Stomach (tissue), 9 donors: Measurements from ENCODE around the gene WDR48. TPM values are rescaled to one million over a fixed set of nuclear protein-coding genes. Genes with fewer than 3 reads are reported as not detected.

Experiments used
- DNase-seq, 2 donors: peaks; one replicate each; pipeline versions ENCODE4 v3.0.0 to v3.0.0-alpha.2; 2013 to 2019
- H3K27ac ChIP-seq, 5 donors: fragments of 200-600 bp in 4 of 5; sonication (generic) in 4 of 5; one replicate each; pipeline ENCODE4 v1.5.1; 2013 to 2019; ENCODE audit warnings: mild to moderate bottlenecking in 1 of 5, moderate library complexity in 1 of 5
- H3K27me3 ChIP-seq, 3 donors: fragments of 200-600 bp; sonication (generic); one replicate each; pipeline ENCODE4 v1.5.1; 2017 to 2019; ENCODE audit warnings: mixed run types in 1 of 3
- H3K36me3 ChIP-seq, 4 donors: fragments of 200-600 bp; sonication (generic); 1 replicate in 3 of 4; 2 replicates in 1 of 4; pipeline ENCODE4 v1.5.1; 2016 to 2019
- H3K4me1 ChIP-seq, 4 donors: fragments of 200-600 bp; sonication (generic); one replicate each; pipeline ENCODE4 v1.5.1; 2016 to 2019
- H3K4me3 ChIP-seq, 4 donors: fragments of 200-600 bp; sonication (generic) in 3 of 4; one replicate each; pipeline ENCODE4 v1.5.1; 2016 to 2019; ENCODE audit warnings: mild to moderate bottlenecking in 1 of 4
- H3K9me3 ChIP-seq, 4 donors: fragments of 200-600 bp; sonication (generic); one replicate each; pipeline ENCODE4 v1.5.1; 2016 to 2019
- EP300 ChIP-seq: sonication (generic); formaldehyde crosslinking; IDR thresholded peaks from one replicate; pipeline ENCODE4 v1.6.1; 2017; ENCODE audit warnings: antibody characterized with exemption
- POLR2A ChIP-seq, 4 donors: fragments of 450-650 bp; IDR thresholded peaks; one replicate each; pipeline ENCODE4 v1.6.1; 2016; ENCODE audit warnings: antibody characterized with exemption in 4 of 4, control low read depth in 2 of 4, mild to moderate bottlenecking in 1 of 4, moderate library complexity in 1 of 4
- POLR2AphosphoS5 ChIP-seq, 3 donors: sonication (generic); formaldehyde crosslinking; IDR thresholded peaks; one replicate each; pipeline ENCODE4 v1.6.1; 2016; ENCODE audit warnings: antibody characterized with exemption in 3 of 3
- WGBS, 5 donors: extraction: QIAGEN DNeasy Blood & Tissue Kit in 3 of 5; methylation state at CpG; one replicate each; pipeline versions ENCODE4 v1.1.5 to v1.1.7; 2013 to 2018; 5-methylcytosine and 5-hydroxymethylcytosine counted together
- intact Hi-C: fragments of 100-400 bp; cut with DNase I; formaldehyde crosslinking; loops from one replicate; pipeline ENCODE4 v1.15.1; 2023; ENCODE audit warnings: low total_unique reads
- polyA plus RNA-seq, 3 donors: library from polyadenylated mRNA; stranded (reverse); fragments of 200-250 nt; gene quantifications; one replicate each; pipeline ENCODE4 v1.2.3, GENCODE V29; 2013
- total RNA-seq, 5 donors: library from RNA; depleted of rRNA; stranded (reverse); fragments of >200 nt; gene quantifications; one replicate each; pipeline versions ENCODE4 v1.1.0 to v1.2.3, GENCODE V29; 2014 to 2016
- TF ChIP-seq, protein P1 (sequence below), 7 experiments: fragments of 450-650 bp in 4 of 7; fragments of 200-600 bp in 3 of 7; sonication (generic) in 3 of 7; IDR thresholded peaks; one replicate each; pipeline ENCODE4 v1.5.1; 2016 to 2019; ENCODE audit warnings: antibody characterized with exemption in 7 of 7, control low read depth in 2 of 7, mild to moderate bottlenecking in 1 of 7
- donor health status: healthy with polysubstance abuse.
- donor health status: Bipolar disorder and iron deficiency.
- donor health status: healthy.

The WDR48 gene
- total and polyA plus RNA-seq, 8 donors, result 4.3 to 89.7 (median 13.4) TPM

DNA sequence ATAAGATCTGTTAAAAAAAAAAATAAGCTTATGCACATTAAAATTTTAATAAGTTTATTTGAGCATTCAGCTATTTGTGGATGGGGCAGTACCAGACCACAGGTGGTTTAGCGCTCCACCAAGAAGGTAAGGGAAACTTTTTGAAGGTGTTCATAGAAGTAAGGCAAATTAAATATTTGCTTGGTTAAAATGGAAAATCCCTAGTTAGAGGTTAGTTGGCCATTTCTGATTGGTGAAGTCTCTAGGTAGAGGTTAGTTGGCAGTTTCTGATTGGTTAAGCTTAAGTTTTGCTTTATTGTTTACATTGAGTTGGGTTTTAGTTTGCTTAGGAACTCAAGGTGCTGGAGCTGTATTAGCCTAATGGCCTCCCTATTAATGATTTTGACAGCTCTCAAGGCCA is 30.8 kb upstream of the WDR48 start:
- intact Hi-C loops, result no loop called here
- no peak overlapping the region for H3K4me3 ChIP-seq
- no peaks in the 10 kb centered on the region for H3K36me3 ChIP-seq
- H3K27ac ChIP-seq, result no peak overlapping the region
- H3K27me3 ChIP-seq, result no peaks in the 10 kb centered on the region
- TF ChIP-seq POLR2A (IDR thresholded peaks at IDR 0.05) (no peak), POLR2AphosphoS5 (IDR thresholded peaks at IDR 0.05) (no peak), EP300 (no peak)
- TF ChIP-seq, protein P1, sequence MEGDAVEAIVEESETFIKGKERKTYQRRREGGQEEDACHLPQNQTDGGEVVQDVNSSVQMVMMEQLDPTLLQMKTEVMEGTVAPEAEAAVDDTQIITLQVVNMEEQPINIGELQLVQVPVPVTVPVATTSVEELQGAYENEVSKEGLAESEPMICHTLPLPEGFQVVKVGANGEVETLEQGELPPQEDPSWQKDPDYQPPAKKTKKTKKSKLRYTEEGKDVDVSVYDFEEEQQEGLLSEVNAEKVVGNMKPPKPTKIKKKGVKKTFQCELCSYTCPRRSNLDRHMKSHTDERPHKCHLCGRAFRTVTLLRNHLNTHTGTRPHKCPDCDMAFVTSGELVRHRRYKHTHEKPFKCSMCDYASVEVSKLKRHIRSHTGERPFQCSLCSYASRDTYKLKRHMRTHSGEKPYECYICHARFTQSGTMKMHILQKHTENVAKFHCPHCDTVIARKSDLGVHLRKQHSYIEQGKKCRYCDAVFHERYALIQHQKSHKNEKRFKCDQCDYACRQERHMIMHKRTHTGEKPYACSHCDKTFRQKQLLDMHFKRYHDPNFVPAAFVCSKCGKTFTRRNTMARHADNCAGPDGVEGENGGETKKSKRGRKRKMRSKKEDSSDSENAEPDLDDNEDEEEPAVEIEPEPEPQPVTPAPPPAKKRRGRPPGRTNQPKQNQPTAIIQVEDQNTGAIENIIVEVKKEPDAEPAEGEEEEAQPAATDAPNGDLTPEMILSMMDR (IDR thresholded peaks at IDR 0.05), result no peak
- 60 to 72% (median 66%) methylated on average over 1 of the region's 1 CpG for WGBS, 5 donors
- DNase-seq, result no peak
- no peaks in the 10 kb centered on the region for H3K9me3 ChIP-seq
- H3K4me1 ChIP-seq, result no peaks in the 10 kb centered on the region

DNA sequence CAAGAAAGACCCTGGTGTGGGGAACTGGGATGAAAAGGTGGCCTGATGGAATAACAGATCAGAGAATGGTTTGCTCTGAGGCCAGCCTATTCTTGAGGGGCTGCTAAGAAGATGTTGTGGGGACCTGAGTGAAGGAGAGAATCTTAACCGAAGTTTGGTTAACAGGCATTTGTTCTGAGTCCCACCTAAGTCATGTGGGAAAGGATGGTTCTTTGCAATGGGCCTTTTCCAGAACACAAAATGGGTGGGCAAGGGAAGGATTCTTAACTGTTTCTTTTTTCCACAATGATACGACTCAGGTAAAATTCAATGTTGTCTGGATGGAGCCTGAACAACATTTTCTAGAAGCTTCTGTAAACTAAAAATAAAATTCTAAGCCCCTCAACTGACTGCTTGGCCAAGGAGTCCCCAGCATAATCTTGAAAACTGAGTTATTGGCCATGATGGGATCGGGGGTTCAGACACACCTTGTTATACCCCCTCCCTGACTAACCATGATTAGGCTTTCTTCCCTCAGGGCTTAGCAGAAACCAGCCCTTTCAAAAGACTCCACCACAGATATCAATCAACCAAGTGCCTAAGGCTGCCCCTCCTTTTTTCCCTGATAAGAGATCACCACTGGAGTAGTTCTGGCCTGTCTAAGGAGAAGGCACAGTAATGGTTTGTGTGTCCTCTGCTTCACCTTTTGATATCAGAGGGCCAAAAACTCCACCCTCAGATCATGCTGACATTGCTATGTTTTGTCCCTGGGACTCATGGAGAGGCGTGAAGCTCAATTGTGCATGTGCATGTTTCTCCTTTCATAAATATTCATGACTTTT is 30.1 kb upstream of the WDR48 start:
- no peaks in the 10 kb centered on the region for H3K36me3 ChIP-seq
- H3K27me3 ChIP-seq, result no peaks in the 10 kb centered on the region
- 76 to 87% (median 82%) methylated on average over 4 of the region's 4 CpGs for WGBS, 5 donors
- DNase-seq, result no peak
- H3K4me3 ChIP-seq, result no peak overlapping the region
- no peak for TF ChIP-seq POLR2A (IDR thresholded peaks at IDR 0.05)
- TF ChIP-seq POLR2AphosphoS5 (IDR thresholded peaks at IDR 0.05), result no peak
- no peak for TF ChIP-seq EP300
- TF ChIP-seq, protein P1 (IDR thresholded peaks at IDR 0.05), result no peak
- H3K27ac ChIP-seq, result no peak overlapping the region
- no peaks in the 10 kb centered on the region for H3K9me3 ChIP-seq
- H3K4me1 ChIP-seq, result no peaks in the 10 kb centered on the region
- intact Hi-C loops, result no loop called here

DNA sequence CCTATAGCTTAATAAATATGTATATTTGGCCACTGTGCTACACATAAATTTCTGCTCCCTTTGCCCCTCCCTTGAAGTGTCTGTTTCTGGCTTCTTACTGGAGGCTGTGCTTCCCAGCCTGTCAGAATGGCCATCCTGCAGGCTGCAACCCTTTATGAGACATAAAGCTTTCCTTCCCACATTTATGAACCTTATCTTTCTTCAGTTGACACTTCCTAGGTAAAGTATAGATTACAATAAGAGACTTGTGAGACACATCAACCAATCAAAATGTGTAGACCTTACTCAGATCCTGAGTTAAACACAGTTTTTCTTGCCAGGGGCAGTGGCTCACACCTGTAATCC is 29.6 kb upstream of the WDR48 start:
- Histone ChIP-seq H3K9me3 (no peaks in the 10 kb centered on the region), H3K4me3 (no peak overlapping the region), H3K27ac (no peak overlapping the region), H3K27me3 (no peaks in the 10 kb centered on the region), H3K36me3 (no peaks in the 10 kb centered on the region), H3K4me1 (no peaks in the 10 kb centered on the region)
- TF ChIP-seq POLR2AphosphoS5 (IDR thresholded peaks at IDR 0.05) (no peak), EP300 (no peak), POLR2A (IDR thresholded peaks at IDR 0.05) (no peak)
- TF ChIP-seq, protein P1 (IDR thresholded peaks at IDR 0.05), result no peak
- intact Hi-C loops, result no loop called here
- no peak for DNase-seq

DNA sequence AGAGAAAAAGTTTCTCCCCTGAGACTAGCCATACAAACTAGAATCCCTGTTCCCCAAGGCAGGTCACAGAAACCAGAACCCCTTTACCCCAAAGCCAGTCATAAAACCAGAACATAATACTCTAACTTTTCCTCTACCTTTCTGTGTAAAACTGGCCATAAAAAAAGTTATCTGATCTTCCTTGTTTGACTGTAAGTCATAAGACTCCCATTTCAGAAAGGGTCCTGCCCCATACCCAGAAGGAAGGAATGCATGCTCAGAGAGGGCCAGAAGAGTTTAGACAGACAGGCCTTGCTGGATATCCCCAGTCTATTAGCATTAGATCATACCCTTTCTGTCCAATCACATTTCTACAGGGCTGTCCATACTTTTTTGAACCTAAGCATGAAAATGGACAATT is 27.3 kb upstream of the WDR48 start:
- Histone ChIP-seq H3K4me1 (no peaks in the 10 kb centered on the region), H3K9me3 (no peaks in the 10 kb centered on the region), H3K4me3 (no peak overlapping the region), H3K36me3 (no peaks in the 10 kb centered on the region), H3K27ac (no peak overlapping the region), H3K27me3 (no peaks in the 10 kb centered on the region)
- no peak for DNase-seq
- intact Hi-C loops, result no loop called here
- TF ChIP-seq, protein P1 (IDR thresholded peaks at IDR 0.05), result no peak
- no peak for TF ChIP-seq POLR2AphosphoS5 (IDR thresholded peaks at IDR 0.05)
- no peak for TF ChIP-seq POLR2A (IDR thresholded peaks at IDR 0.05)
